Epithelial cell of esophagus (primary cell): Measurements from ENCODE around the gene SPACA4.

ENCODE experiments used
- DNase-seq: peaks from one replicate; pipeline ENCODE4 v3.0.0; 2010; ENCODE audit warnings: low read depth
- H3K4me3 ChIP-seq: 2 replicates; pipeline ENCODE4 v1.5.1; 2011; ENCODE audit warnings: mild to moderate bottlenecking, low read length, control low read depth
- TF ChIP-seq, protein P1 (sequence below): IDR thresholded peaks from 2 replicates; pipeline ENCODE4 v1.5.1; 2011; ENCODE audit warnings: low read depth, mild to moderate bottlenecking, low read length, control low read depth, inconsistent platforms; ENCODE audit not compliant: insufficient read depth; ENCODE audit errors: missing control alignments

Gene SPACA4

DNA sequence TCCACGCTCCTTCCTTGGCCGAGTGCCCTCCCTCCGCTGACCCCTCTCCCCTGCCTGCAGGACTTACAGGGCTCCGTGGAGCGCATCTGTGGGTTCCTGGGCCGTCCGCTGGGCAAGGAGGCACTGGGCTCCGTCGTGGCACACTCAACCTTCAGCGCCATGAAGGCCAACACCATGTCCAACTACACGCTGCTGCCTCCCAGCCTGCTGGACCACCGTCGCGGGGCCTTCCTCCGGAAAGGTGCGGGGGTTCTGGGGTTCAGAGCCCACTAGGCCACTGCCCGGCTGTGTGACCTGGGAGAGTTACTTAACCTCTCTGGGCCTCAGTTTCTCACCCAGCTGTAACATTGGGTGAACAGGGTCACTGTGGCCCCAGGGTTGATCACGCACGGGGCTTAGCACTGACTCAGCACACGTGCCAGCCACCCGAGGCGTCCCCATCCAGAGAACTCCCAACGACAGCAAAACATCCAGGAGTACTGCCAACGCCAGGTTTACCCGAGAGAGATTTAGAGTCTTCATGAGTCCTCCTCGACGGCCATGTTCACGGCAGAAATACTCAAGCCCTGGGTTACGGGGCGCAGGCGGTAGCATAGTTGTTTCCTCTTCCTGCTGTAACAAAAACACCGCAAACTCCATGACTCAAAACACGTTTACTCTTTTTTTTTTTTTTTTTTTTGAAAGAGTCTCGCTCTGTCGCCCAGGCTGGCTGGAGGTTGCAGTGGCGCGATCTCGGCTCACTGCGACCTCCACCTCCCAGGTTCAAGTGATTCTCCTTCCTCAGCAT, 9.7 kb upstream of the SPACA4 start:
- H3K4me3 ChIP-seq = no peak overlapping the region
- TF ChIP-seq, protein P1, sequence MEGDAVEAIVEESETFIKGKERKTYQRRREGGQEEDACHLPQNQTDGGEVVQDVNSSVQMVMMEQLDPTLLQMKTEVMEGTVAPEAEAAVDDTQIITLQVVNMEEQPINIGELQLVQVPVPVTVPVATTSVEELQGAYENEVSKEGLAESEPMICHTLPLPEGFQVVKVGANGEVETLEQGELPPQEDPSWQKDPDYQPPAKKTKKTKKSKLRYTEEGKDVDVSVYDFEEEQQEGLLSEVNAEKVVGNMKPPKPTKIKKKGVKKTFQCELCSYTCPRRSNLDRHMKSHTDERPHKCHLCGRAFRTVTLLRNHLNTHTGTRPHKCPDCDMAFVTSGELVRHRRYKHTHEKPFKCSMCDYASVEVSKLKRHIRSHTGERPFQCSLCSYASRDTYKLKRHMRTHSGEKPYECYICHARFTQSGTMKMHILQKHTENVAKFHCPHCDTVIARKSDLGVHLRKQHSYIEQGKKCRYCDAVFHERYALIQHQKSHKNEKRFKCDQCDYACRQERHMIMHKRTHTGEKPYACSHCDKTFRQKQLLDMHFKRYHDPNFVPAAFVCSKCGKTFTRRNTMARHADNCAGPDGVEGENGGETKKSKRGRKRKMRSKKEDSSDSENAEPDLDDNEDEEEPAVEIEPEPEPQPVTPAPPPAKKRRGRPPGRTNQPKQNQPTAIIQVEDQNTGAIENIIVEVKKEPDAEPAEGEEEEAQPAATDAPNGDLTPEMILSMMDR = no peak
- DNase-seq = no peak

GRCh38 chr19:48598996-48599700, 7.4 kb upstream of the SPACA4 start:
- H3K4me3 ChIP-seq = no peak overlapping the region
- DNase-seq = no peak
- TF ChIP-seq, protein P1 = no peak

DNA sequence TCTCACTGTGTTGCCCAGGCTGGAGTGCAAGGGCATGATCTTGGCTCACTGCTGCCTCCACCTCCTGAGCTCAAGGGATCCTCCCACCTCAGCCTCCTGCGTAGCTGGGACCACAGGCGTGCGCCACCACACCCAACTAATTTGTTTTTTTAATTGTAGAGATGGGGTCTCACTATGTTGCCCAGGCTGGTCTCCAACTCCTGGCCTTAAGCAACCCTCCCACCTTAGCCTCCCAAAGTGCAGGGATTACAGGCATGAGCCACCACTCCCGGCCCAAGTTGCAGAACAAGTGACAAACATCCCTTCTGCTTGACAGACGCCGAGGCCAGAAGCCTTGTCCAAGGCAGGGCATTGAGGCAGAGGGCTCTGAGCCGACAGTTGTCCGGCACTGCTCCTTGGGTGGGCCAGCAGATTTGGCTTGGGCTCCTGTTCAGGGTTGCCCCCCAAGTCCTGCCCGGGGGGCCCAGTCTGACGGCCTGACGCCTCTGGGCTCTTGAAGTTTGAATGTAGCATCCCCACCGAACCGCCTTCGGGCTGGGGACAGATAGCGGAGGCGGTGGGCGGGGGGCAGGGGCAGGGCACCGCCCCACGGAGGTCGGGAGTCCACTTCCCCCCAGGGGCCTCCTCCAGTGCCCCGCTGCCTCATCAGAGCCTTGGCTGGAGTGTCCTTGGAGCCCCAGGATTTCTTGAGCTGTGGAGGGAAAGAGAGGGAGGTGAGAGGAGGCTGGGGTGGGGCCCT, 5.7 kb upstream of the SPACA4 start:
- TF ChIP-seq, protein P1 = no peak
- no peak overlapping the region for H3K4me3 ChIP-seq
- DNase-seq = no peak

DNA sequence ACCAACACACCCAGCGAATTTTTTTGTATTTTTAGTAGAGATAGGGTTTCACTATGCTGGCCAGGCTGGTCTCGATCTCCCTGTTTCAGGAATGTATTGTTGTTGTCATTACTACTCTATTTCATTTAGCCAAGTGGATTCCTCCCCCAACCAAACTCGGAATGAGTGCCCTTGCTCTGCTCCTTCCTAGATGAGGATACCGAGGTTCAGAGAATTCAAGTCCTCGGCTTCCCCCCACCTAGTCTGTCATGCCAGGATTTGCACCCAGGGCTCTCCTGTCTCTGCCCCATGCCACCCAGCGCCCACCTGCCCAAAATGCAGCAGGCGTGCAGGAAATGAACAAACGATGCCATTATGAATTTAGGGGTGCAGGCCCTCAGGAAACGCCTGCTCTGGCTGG, 3.5 kb upstream of the SPACA4 start:
- DNase-seq = no peak

GRCh38 chr19:48603449-48603848, 3.1 kb upstream of the SPACA4 start:
- TF ChIP-seq, protein P1 = no peak
- no peak overlapping the region for H3K4me3 ChIP-seq
- DNase-seq = no peak

More for the DNA sequence above, 3.5 kb upstream of the SPACA4 start:
- no peak overlapping the region for H3K4me3 ChIP-seq
- TF ChIP-seq, protein P1 = no peak

GRCh38 chr19:48603850-48604249, 2.7 kb upstream of the SPACA4 start:
- DNase-seq = no peak
- H3K4me3 ChIP-seq = no peak overlapping the region
- TF ChIP-seq, protein P1 = no peak
